WTC11 (cell line): ENCODE measurements around the gene SETD1B. TPM values are rescaled to one million over a fixed set of nuclear protein-coding genes. Genes with fewer than 3 reads are reported as not detected.

Experiments used
- ATAC-seq: fragments of 200-7000 bp; cut with Tn5 transposase; 2 replicates; pipeline ENCODE4 v1.10.0; 2021; ENCODE audit warnings: mild to moderate bottlenecking, moderate library complexity
- CTCF ChIA-PET: fragments of 300-600 bp; sonication (Branson Sonifier 250); formaldehyde crosslinking; loops from one replicate; lab custom pipeline; 2021; ENCODE audit warnings: antibody characterized with exemption; lab: Charles Lee
- POLR2A ChIA-PET: fragments of 350-600 bp; sonication (Branson Sonifier 250); formaldehyde crosslinking; loops from one replicate; lab custom pipeline; 2021; ENCODE audit warnings: antibody characterized with exemption; lab: Charles Lee
- DNase-seq: peaks from one replicate; pipeline ENCODE4 v3.0.0; 2021; ENCODE audit warnings: low spot score
- H3K27ac Mint-ChIP-seq: 2 replicates; pipeline ENCODE4 v1.8.0; 2021; ENCODE audit warnings: mixed read lengths
- H3K27me3 Mint-ChIP-seq: 2 replicates; pipeline ENCODE4 v1.8.0; 2021; ENCODE audit warnings: low read depth, mild to moderate bottlenecking, moderate library complexity, mixed read lengths
- H3K36me3 Mint-ChIP-seq: 2 replicates; pipeline ENCODE4 v1.8.0; 2021; ENCODE audit warnings: mixed read lengths
- H3K4me1 Mint-ChIP-seq: 2 replicates; pipeline ENCODE4 v1.8.0; 2022; ENCODE audit warnings: mixed read lengths
- H3K4me3 Mint-ChIP-seq: 2 replicates; pipeline ENCODE4 v1.8.0; 2021; ENCODE audit warnings: mild to moderate bottlenecking, moderate library complexity, mixed read lengths
- H3K9me3 Mint-ChIP-seq: 2 replicates; pipeline ENCODE4 v1.8.0; 2021; ENCODE audit warnings: mixed read lengths
- ATF1 ChIP-seq: sonication (generic); formaldehyde crosslinking; IDR thresholded peaks from 2 replicates; pipeline ENCODE4 v1.8.1; 2023; ENCODE audit warnings: mild to moderate bottlenecking, moderate library complexity, missing genetic modification reagents
- CREM ChIP-seq: sonication (generic); formaldehyde crosslinking; IDR thresholded peaks from 2 replicates; pipeline ENCODE4 v1.8.1; 2022; ENCODE audit warnings: mild to moderate bottlenecking, missing genetic modification reagents, moderate library complexity
- OVOL2 ChIP-seq: fragments of 250-450 bp; sonication (Bioruptor Pico); IDR thresholded peaks from 2 replicates; pipeline ENCODE4 v1.9.0; 2021; ENCODE audit warnings: mild to moderate bottlenecking, borderline replicate concordance
- RELA ChIP-seq: sonication (generic); formaldehyde crosslinking; IDR thresholded peaks from 2 replicates; pipeline ENCODE4 v1.8.1; 2022; ENCODE audit warnings: missing genetic modification reagents, mild to moderate bottlenecking, borderline replicate concordance
- SP1 ChIP-seq: sonication (generic); formaldehyde crosslinking; conservative IDR thresholded peaks from 2 replicates; pipeline ENCODE4 v1.8.1; 2022; ENCODE audit warnings: missing genetic modification reagents
- ZNF121 ChIP-seq: sonication (generic); formaldehyde crosslinking; IDR thresholded peaks from 2 replicates; pipeline ENCODE4 v1.8.0; 2023; ENCODE audit warnings: missing genetic modification reagents
- ZNF138 ChIP-seq: sonication (generic); formaldehyde crosslinking; conservative IDR thresholded peaks from 2 replicates; pipeline ENCODE4 v1.8.1; 2022; ENCODE audit warnings: mild to moderate bottlenecking, moderate library complexity, missing genetic modification reagents
- ZNF423 ChIP-seq: fragments of 250-450 bp; sonication (Bioruptor Pico); IDR thresholded peaks from 2 replicates; pipeline ENCODE4 v2.1.2; 2022; ENCODE audit warnings: mild to moderate bottlenecking, moderate library complexity
- total RNA-seq: library from RNA; stranded (reverse); gene quantifications from 3 replicates; pipeline ENCODE4 v1.2.3, GENCODE V29; 2021
- TF ChIP-seq, protein P1 (sequence below): fragments of 200-600 bp; IDR thresholded peaks from 2 replicates; pipeline ENCODE4 v1.8.0; 2022; ENCODE audit warnings: antibody characterized with exemption
- TF ChIP-seq, protein P2 (sequence below): fragments of 250-450 bp; sonication (Bioruptor Pico); IDR thresholded peaks from 2 replicates; pipeline ENCODE4 v1.9.0; 2021; ENCODE audit warnings: mild to moderate bottlenecking, borderline replicate concordance
- TF ChIP-seq, protein P3 (sequence below): sonication (generic); formaldehyde crosslinking; IDR thresholded peaks from 2 replicates; pipeline ENCODE4 v1.8.0; 2023; ENCODE audit warnings: mild to moderate bottlenecking, missing genetic modification reagents
- TF ChIP-seq, protein P4 (sequence below): sonication (generic); formaldehyde crosslinking; IDR thresholded peaks from 2 replicates; pipeline ENCODE4 v1.8.1; 2023; ENCODE audit warnings: mild to moderate bottlenecking, missing genetic modification reagents, borderline replicate concordance
- TF ChIP-seq, protein P5 (sequence below): sonication (generic); formaldehyde crosslinking; conservative IDR thresholded peaks from 2 replicates; pipeline ENCODE4 v1.8.1; 2023; ENCODE audit warnings: mild to moderate bottlenecking, low read depth, missing genetic modification reagents, moderate library complexity
- TF ChIP-seq, protein P6 (sequence below): fragments of 250-450 bp; sonication (Bioruptor Pico); IDR thresholded peaks from 2 replicates; pipeline ENCODE4 v2.1.2; 2022; ENCODE audit warnings: mild to moderate bottlenecking, moderate library complexity
- TF ChIP-seq, protein P7 (sequence below): fragments of 250-450 bp; sonication (Bioruptor Pico); IDR thresholded peaks from 2 replicates; pipeline ENCODE4 v1.9.0; 2021; ENCODE audit warnings: moderate library complexity, mild to moderate bottlenecking, inconsistent platforms, borderline replicate concordance
- TF ChIP-seq, protein P8 (sequence below): sonication (generic); formaldehyde crosslinking; IDR thresholded peaks from 2 replicates; pipeline ENCODE4 v1.8.1; 2022; ENCODE audit warnings: missing genetic modification reagents, borderline replicate concordance

The SETD1B gene
- total RNA-seq, 1 experiment from 2014 or later = 19.5 TPM

DNA sequence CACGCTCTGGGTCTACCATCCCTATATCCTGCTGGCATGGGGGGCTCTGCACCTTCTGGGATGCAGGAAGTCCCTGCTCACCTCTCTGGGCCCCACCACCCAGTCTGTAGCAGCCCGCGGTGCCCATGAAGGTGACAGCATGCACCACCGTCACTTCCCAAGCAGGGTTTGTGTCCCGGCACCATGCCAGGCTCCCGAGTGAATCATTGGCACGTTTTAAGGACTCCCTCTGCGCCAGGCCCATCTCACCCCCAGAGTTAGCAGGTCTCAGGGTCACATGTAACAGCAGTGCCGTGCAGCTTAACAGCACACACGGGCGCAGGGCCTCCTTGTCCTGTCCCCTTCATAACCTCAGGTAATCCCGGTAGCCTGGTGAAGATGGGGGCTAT, 19.9 kb downstream of the SETD1B start:
- Mint-ChIP-seq H3K4me3 (no peak overlapping the region), H3K4me1 (no peaks in the 10 kb centered on the region), H3K27ac (no peak overlapping the region), H3K27me3 (no peaks in the 10 kb centered on the region), H3K36me3 (peaks cover 19% of the 10 kb centered on the region), H3K9me3 (no peaks in the 10 kb centered on the region)
- ChIA-PET CTCF (interaction anchor here (0.6 to 2.3 kb wide), 3 partner anchors 12 to 70 kb away, joined by 3 to 14 read pairs (median 3); no protein-coding TSS in a partner anchor), POLR2A (interaction anchor here (1.3 kb wide), 1 partner anchor 12 kb away, joined by 4 read pairs; no protein-coding TSS in a partner anchor)
- ATAC-seq (no peak), DNase-seq (no peak)
- TF ChIP-seq, protein P1, sequence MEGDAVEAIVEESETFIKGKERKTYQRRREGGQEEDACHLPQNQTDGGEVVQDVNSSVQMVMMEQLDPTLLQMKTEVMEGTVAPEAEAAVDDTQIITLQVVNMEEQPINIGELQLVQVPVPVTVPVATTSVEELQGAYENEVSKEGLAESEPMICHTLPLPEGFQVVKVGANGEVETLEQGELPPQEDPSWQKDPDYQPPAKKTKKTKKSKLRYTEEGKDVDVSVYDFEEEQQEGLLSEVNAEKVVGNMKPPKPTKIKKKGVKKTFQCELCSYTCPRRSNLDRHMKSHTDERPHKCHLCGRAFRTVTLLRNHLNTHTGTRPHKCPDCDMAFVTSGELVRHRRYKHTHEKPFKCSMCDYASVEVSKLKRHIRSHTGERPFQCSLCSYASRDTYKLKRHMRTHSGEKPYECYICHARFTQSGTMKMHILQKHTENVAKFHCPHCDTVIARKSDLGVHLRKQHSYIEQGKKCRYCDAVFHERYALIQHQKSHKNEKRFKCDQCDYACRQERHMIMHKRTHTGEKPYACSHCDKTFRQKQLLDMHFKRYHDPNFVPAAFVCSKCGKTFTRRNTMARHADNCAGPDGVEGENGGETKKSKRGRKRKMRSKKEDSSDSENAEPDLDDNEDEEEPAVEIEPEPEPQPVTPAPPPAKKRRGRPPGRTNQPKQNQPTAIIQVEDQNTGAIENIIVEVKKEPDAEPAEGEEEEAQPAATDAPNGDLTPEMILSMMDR = no peak
- TF ChIP-seq, protein P2, sequence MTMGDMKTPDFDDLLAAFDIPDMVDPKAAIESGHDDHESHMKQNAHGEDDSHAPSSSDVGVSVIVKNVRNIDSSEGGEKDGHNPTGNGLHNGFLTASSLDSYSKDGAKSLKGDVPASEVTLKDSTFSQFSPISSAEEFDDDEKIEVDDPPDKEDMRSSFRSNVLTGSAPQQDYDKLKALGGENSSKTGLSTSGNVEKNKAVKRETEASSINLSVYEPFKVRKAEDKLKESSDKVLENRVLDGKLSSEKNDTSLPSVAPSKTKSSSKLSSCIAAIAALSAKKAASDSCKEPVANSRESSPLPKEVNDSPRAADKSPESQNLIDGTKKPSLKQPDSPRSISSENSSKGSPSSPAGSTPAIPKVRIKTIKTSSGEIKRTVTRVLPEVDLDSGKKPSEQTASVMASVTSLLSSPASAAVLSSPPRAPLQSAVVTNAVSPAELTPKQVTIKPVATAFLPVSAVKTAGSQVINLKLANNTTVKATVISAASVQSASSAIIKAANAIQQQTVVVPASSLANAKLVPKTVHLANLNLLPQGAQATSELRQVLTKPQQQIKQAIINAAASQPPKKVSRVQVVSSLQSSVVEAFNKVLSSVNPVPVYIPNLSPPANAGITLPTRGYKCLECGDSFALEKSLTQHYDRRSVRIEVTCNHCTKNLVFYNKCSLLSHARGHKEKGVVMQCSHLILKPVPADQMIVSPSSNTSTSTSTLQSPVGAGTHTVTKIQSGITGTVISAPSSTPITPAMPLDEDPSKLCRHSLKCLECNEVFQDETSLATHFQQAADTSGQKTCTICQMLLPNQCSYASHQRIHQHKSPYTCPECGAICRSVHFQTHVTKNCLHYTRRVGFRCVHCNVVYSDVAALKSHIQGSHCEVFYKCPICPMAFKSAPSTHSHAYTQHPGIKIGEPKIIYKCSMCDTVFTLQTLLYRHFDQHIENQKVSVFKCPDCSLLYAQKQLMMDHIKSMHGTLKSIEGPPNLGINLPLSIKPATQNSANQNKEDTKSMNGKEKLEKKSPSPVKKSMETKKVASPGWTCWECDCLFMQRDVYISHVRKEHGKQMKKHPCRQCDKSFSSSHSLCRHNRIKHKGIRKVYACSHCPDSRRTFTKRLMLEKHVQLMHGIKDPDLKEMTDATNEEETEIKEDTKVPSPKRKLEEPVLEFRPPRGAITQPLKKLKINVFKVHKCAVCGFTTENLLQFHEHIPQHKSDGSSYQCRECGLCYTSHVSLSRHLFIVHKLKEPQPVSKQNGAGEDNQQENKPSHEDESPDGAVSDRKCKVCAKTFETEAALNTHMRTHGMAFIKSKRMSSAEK (CRISPR knock-in tag) = no peak
- TF ChIP-seq SP1 (CRISPR knock-in tag) (no peak), CREM (CRISPR knock-in tag) (no peak), ATF1 (CRISPR knock-in tag) (no peak), RELA (CRISPR knock-in tag) (no peak), OVOL2 (CRISPR knock-in tag) (no peak), ZNF423 (CRISPR knock-in tag) (no peak), ZNF138 (CRISPR knock-in tag) (no peak), ZNF121 (CRISPR knock-in tag) (no peak)
- TF ChIP-seq, protein P3, sequence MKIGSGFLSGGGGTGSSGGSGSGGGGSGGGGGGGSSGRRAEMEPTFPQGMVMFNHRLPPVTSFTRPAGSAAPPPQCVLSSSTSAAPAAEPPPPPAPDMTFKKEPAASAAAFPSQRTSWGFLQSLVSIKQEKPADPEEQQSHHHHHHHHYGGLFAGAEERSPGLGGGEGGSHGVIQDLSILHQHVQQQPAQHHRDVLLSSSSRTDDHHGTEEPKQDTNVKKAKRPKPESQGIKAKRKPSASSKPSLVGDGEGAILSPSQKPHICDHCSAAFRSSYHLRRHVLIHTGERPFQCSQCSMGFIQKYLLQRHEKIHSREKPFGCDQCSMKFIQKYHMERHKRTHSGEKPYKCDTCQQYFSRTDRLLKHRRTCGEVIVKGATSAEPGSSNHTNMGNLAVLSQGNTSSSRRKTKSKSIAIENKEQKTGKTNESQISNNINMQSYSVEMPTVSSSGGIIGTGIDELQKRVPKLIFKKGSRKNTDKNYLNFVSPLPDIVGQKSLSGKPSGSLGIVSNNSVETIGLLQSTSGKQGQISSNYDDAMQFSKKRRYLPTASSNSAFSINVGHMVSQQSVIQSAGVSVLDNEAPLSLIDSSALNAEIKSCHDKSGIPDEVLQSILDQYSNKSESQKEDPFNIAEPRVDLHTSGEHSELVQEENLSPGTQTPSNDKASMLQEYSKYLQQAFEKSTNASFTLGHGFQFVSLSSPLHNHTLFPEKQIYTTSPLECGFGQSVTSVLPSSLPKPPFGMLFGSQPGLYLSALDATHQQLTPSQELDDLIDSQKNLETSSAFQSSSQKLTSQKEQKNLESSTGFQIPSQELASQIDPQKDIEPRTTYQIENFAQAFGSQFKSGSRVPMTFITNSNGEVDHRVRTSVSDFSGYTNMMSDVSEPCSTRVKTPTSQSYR (CRISPR knock-in tag) = no peak
- TF ChIP-seq, protein P4, sequence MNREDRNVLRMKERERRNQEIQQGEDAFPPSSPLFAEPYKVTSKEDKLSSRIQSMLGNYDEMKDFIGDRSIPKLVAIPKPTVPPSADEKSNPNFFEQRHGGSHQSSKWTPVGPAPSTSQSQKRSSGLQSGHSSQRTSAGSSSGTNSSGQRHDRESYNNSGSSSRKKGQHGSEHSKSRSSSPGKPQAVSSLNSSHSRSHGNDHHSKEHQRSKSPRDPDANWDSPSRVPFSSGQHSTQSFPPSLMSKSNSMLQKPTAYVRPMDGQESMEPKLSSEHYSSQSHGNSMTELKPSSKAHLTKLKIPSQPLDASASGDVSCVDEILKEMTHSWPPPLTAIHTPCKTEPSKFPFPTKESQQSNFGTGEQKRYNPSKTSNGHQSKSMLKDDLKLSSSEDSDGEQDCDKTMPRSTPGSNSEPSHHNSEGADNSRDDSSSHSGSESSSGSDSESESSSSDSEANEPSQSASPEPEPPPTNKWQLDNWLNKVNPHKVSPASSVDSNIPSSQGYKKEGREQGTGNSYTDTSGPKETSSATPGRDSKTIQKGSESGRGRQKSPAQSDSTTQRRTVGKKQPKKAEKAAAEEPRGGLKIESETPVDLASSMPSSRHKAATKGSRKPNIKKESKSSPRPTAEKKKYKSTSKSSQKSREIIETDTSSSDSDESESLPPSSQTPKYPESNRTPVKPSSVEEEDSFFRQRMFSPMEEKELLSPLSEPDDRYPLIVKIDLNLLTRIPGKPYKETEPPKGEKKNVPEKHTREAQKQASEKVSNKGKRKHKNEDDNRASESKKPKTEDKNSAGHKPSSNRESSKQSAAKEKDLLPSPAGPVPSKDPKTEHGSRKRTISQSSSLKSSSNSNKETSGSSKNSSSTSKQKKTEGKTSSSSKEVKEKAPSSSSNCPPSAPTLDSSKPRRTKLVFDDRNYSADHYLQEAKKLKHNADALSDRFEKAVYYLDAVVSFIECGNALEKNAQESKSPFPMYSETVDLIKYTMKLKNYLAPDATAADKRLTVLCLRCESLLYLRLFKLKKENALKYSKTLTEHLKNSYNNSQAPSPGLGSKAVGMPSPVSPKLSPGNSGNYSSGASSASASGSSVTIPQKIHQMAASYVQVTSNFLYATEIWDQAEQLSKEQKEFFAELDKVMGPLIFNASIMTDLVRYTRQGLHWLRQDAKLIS (CRISPR knock-in tag) = no peak
- TF ChIP-seq, protein P5, sequence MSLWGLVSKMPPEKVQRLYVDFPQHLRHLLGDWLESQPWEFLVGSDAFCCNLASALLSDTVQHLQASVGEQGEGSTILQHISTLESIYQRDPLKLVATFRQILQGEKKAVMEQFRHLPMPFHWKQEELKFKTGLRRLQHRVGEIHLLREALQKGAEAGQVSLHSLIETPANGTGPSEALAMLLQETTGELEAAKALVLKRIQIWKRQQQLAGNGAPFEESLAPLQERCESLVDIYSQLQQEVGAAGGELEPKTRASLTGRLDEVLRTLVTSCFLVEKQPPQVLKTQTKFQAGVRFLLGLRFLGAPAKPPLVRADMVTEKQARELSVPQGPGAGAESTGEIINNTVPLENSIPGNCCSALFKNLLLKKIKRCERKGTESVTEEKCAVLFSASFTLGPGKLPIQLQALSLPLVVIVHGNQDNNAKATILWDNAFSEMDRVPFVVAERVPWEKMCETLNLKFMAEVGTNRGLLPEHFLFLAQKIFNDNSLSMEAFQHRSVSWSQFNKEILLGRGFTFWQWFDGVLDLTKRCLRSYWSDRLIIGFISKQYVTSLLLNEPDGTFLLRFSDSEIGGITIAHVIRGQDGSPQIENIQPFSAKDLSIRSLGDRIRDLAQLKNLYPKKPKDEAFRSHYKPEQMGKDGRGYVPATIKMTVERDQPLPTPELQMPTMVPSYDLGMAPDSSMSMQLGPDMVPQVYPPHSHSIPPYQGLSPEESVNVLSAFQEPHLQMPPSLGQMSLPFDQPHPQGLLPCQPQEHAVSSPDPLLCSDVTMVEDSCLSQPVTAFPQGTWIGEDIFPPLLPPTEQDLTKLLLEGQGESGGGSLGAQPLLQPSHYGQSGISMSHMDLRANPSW (CRISPR knock-in tag) = no peak
- TF ChIP-seq, protein P6, sequence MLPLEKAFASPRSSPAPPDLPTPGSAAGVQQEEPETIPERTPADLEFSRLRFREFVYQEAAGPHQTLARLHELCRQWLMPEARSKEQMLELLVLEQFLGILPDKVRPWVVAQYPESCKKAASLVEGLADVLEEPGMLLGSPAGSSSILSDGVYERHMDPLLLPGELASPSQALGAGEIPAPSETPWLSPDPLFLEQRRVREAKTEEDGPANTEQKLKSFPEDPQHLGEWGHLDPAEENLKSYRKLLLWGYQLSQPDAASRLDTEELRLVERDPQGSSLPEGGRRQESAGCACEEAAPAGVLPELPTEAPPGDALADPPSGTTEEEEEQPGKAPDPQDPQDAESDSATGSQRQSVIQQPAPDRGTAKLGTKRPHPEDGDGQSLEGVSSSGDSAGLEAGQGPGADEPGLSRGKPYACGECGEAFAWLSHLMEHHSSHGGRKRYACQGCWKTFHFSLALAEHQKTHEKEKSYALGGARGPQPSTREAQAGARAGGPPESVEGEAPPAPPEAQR (CRISPR knock-in tag) = no peak
- TF ChIP-seq, protein P7, sequence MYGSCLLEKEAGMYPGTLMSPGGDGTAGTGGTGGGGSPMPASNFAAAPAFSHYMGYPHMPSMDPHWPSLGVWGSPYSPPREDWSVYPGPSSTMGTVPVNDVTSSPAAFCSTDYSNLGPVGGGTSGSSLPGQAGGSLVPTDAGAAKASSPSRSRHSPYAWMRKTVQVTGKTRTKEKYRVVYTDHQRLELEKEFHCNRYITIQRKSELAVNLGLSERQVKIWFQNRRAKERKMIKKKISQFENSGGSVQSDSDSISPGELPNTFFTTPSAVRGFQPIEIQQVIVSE = no peak
- TF ChIP-seq, protein P8, sequence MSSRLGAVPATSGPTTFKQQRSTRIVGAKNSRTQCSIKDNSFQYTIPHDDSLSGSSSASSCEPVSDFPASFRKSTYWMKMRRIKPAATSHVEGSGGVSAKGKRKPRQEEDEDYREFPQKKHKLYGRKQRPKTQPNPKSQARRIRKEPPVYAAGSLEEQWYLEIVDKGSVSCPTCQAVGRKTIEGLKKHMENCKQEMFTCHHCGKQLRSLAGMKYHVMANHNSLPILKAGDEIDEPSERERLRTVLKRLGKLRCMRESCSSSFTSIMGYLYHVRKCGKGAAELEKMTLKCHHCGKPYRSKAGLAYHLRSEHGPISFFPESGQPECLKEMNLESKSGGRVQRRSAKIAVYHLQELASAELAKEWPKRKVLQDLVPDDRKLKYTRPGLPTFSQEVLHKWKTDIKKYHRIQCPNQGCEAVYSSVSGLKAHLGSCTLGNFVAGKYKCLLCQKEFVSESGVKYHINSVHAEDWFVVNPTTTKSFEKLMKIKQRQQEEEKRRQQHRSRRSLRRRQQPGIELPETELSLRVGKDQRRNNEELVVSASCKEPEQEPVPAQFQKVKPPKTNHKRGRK (CRISPR knock-in tag) = no peak
